IMR-90 (cell line): Measurements from ENCODE around the gene AAMDC.
A peak's percentile ranks its signal among the peaks of the same experiment; 100 is the strongest.

Experiments used
- POLR2A ChIP-seq: IDR thresholded peaks from 2 replicates; pipeline ENCODE4 v1.6.1; 2012; ENCODE audit warnings: mild to moderate bottlenecking, low read depth, low read length
- RFX5 ChIP-seq: IDR thresholded peaks from 2 replicates; pipeline ENCODE4 v1.8.0; 2012; ENCODE audit warnings: low read depth, mild to moderate bottlenecking, low read length, moderate library complexity
- TF ChIP-seq, protein P1 (sequence below): conservative IDR thresholded peaks from 2 replicates; pipeline ENCODE4 v1.5.1; 2012; ENCODE audit warnings: mild to moderate bottlenecking, low read depth, low read length, improper control_type of control experiment
- TF ChIP-seq, protein P2 (sequence below): fragments of 150-350 bp; IDR thresholded peaks from 2 replicates; pipeline ENCODE4 v1.6.1; 2017; ENCODE audit warnings: mild to moderate bottlenecking, antibody characterized with exemption, low read length, low read depth

DNA sequence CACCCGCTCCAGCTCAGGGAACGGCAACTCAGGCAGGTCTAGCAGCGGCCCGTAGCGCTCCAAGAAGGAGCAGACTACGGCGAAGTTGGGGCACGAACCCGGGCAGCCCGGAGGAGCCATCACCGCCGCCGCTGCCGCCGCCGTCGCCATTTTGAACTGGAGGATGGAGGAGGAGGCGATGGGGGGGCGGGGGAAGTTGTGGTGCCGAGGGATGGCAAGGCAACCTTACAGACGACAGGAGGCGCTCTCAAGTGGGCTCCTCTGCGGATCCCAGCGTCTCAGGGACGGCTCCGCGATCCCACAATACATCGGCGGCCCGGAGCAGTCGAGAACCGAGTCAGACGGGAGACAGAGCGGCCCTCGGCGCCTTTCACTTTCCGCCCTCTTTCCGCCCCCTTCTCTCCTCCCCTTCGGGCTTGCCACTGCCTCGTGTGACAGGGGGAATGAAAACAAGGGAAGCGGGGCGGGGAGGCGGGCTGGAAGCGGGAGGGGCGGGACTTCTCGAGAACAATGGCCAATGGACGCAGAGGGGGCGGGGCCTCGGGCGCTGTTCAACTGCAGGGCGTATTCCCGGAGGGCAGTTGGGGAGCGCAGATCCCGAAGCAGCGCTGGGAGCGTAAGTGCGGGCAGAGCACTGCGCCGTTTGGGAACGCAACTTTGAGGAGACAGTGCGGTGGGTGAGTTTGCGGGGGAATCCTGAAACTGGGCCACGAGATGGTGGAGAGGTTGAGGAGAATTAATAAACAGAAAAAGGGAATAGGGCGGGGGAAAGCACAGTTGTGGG, at the start of gene AAMDC, which contains the start of gene RSF1:
- TF ChIP-seq, protein P1, sequence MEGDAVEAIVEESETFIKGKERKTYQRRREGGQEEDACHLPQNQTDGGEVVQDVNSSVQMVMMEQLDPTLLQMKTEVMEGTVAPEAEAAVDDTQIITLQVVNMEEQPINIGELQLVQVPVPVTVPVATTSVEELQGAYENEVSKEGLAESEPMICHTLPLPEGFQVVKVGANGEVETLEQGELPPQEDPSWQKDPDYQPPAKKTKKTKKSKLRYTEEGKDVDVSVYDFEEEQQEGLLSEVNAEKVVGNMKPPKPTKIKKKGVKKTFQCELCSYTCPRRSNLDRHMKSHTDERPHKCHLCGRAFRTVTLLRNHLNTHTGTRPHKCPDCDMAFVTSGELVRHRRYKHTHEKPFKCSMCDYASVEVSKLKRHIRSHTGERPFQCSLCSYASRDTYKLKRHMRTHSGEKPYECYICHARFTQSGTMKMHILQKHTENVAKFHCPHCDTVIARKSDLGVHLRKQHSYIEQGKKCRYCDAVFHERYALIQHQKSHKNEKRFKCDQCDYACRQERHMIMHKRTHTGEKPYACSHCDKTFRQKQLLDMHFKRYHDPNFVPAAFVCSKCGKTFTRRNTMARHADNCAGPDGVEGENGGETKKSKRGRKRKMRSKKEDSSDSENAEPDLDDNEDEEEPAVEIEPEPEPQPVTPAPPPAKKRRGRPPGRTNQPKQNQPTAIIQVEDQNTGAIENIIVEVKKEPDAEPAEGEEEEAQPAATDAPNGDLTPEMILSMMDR = peak; percentile 88
- TF ChIP-seq POLR2A (peak; percentile 72), RFX5 (no peak)
- TF ChIP-seq, protein P2, sequence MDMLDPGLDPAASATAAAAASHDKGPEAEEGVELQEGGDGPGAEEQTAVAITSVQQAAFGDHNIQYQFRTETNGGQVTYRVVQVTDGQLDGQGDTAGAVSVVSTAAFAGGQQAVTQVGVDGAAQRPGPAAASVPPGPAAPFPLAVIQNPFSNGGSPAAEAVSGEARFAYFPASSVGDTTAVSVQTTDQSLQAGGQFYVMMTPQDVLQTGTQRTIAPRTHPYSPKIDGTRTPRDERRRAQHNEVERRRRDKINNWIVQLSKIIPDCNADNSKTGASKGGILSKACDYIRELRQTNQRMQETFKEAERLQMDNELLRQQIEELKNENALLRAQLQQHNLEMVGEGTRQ = no peak
